SK-N-SH treated with all-trans-retinoic acid at 6 μM for 48 hours (cell line): ENCODE measurements around the gene AUH.

Source experiments
- ARNTL ChIP-seq: fragments of 450-650 bp; formaldehyde crosslinking; IDR thresholded peaks from 2 replicates; pipeline ENCODE4 v1.5.0; 2020; ENCODE audit warnings: low read depth, mild to moderate bottlenecking, moderate library complexity, borderline replicate concordance
- CREB5 ChIP-seq: fragments of 250-450 bp; sonication (Bioruptor Pico); IDR thresholded peaks from 2 replicates; pipeline ENCODE4 v1.5.1; 2020; ENCODE audit warnings: low read depth, mild to moderate bottlenecking, moderate library complexity
- ESRRG ChIP-seq: fragments of 250-450 bp; sonication (Bioruptor Pico); IDR thresholded peaks from 2 replicates; pipeline ENCODE4 v1.6.1; 2021; ENCODE audit warnings: mild to moderate bottlenecking
- GLIS3 ChIP-seq: fragments of 250-450 bp; sonication (Bioruptor Pico); IDR thresholded peaks from 2 replicates; pipeline ENCODE4 v1.5.0; 2020; ENCODE audit warnings: mild to moderate bottlenecking, moderate library complexity
- PATZ1 ChIP-seq: fragments of 250-450 bp; sonication (Bioruptor Pico); IDR thresholded peaks from 2 replicates; pipeline ENCODE4 v1.8.0; 2020; ENCODE audit warnings: mild to moderate bottlenecking, moderate library complexity, borderline replicate concordance
- PPARA ChIP-seq: fragments of 250-450 bp; sonication (Bioruptor Pico); IDR thresholded peaks from 2 replicates; pipeline ENCODE4 v1.5.0; 2020; ENCODE audit warnings: mild to moderate bottlenecking, borderline replicate concordance
- RARB ChIP-seq: fragments of 250-450 bp; sonication (Bioruptor Pico); IDR thresholded peaks from 2 replicates; pipeline ENCODE4 v1.8.0; 2021; ENCODE audit warnings: mild to moderate bottlenecking, moderate library complexity
- SNAI2 ChIP-seq: fragments of 250-450 bp; sonication (Bioruptor Pico); IDR thresholded peaks from 2 replicates; pipeline ENCODE4 v1.5.0; 2020; ENCODE audit warnings: mild to moderate bottlenecking, moderate library complexity
- ZFP3 ChIP-seq: fragments of 250-450 bp; sonication (Bioruptor Pico); IDR thresholded peaks from 2 replicates; pipeline ENCODE4 v1.5.0; 2020; ENCODE audit warnings: mild to moderate bottlenecking, moderate library complexity
- ZNF565 ChIP-seq: fragments of 450-650 bp; formaldehyde crosslinking; conservative IDR thresholded peaks from 2 replicates; pipeline ENCODE4 v1.5.0; 2020; ENCODE audit warnings: low read depth, mild to moderate bottlenecking, moderate library complexity
- ZNF70 ChIP-seq: fragments of 450-650 bp; formaldehyde crosslinking; IDR thresholded peaks from 2 replicates; pipeline ENCODE4 v1.5.0; 2020; ENCODE audit warnings: mild to moderate bottlenecking, moderate library complexity
- ZNF8 ChIP-seq: fragments of 450-650 bp; formaldehyde crosslinking; IDR thresholded peaks from 2 replicates; pipeline ENCODE4 v1.5.0; 2020; ENCODE audit warnings: mild to moderate bottlenecking, moderate library complexity

GRCh38 chr9:91193658-91194391 is 167.9 kb downstream of the AUH start:
- no peak for TF ChIP-seq ARNTL (CRISPR knock-in tag)
- TF ChIP-seq PATZ1 (CRISPR knock-in tag) = no peak
- TF ChIP-seq CREB5 (CRISPR knock-in tag) = no peak
- no peak for TF ChIP-seq ZNF565 (CRISPR knock-in tag)
- no peak for TF ChIP-seq RARB
- no peak for TF ChIP-seq ZNF70
- TF ChIP-seq PPARA (CRISPR knock-in tag) = no peak
- no peak for TF ChIP-seq GLIS3 (CRISPR knock-in tag)
- TF ChIP-seq ZFP3 (CRISPR knock-in tag) = no peak
- TF ChIP-seq ESRRG = no peak
- no peak for TF ChIP-seq SNAI2 (CRISPR knock-in tag)
- TF ChIP-seq ZNF8 (CRISPR knock-in tag) = no peak
